OCI-LY7 (cell line): ENCODE results near the gene USPL1. TPM values are rescaled to one million over a fixed set of nuclear protein-coding genes. Genes with fewer than 3 reads are reported as not detected.

ENCODE experiments used
- BruUV-seq: library from RNA; stranded (reverse); fragments of 400-500 nt; replicated peaks from 2 replicates; lab custom pipeline; 2021; lab: Mats Ljungman, UMichigan
- CTCF ChIA-PET: fragments of 300-600 bp; sonication (Branson Sonifier 250); formaldehyde crosslinking; loops from one replicate; lab custom pipeline; 2022; ENCODE audit warnings: antibody characterized with exemption; ENCODE audit not compliant: unreplicated experiment; lab: Charles Lee
- POLR2A ChIA-PET: fragments of 300-600 bp; sonication (Branson Sonifier 250); formaldehyde crosslinking; loops from one replicate; lab custom pipeline; 2022; ENCODE audit warnings: antibody characterized with exemption; lab: Charles Lee
- DNase-seq: peaks from one replicate; pipeline ENCODE4 v3.0.0-alpha.2; 2015; ENCODE audit warnings: low spot score
- H2AFZ ChIP-seq: fragments of 200-600 bp; sonication (generic), shearing (Covaris generic); 2 replicates; pipeline ENCODE4 v1.6.1; 2014; ENCODE audit warnings: mild to moderate bottlenecking, antibody characterized with exemption, low read length, moderate library complexity
- H3K27ac ChIP-seq: fragments of 200-600 bp; sonication (generic); 2 replicates; pipeline ENCODE4 v1.5.1; 2014; ENCODE audit warnings: mixed run types, low read depth, mild to moderate bottlenecking, moderate library complexity, low read length, inconsistent platforms; ENCODE audit not compliant: poor library complexity, severe bottlenecking
- H3K36me3 ChIP-seq: fragments of 200-600 bp; sonication (generic); 2 replicates; pipeline ENCODE4 v1.6.1; 2014; ENCODE audit warnings: mild to moderate bottlenecking, antibody characterized with exemption, low read length, moderate library complexity, mixed read lengths; ENCODE audit not compliant: insufficient read depth
- H3K4me1 ChIP-seq: fragments of 200-600 bp; sonication (generic); 2 replicates; pipeline ENCODE4 v1.5.1; 2014; ENCODE audit warnings: mild to moderate bottlenecking, low read length; ENCODE audit not compliant: insufficient read depth, poor library complexity, severe bottlenecking
- H3K4me2 ChIP-seq: fragments of 200-600 bp; sonication (generic); 2 replicates; pipeline ENCODE4 v1.6.1; 2014; ENCODE audit warnings: mild to moderate bottlenecking, low read length
- H3K4me3 ChIP-seq: fragments of 200-600 bp; sonication (generic); 2 replicates; pipeline ENCODE4 v1.5.1; 2014; ENCODE audit warnings: mild to moderate bottlenecking, low read depth, low read length; ENCODE audit not compliant: poor library complexity, severe bottlenecking
- H3K79me2 ChIP-seq: fragments of 200-600 bp; sonication (generic); 2 replicates; pipeline ENCODE4 v1.6.1; 2016; ENCODE audit warnings: low read depth, mild to moderate bottlenecking, low read length, moderate library complexity, mixed read lengths; ENCODE audit not compliant: insufficient read depth
- H3K9me2 ChIP-seq: fragments of 200-600 bp; sonication (generic); 2 replicates; pipeline ENCODE4 v1.6.1; 2016; ENCODE audit warnings: mild to moderate bottlenecking, low read length, mixed read lengths; ENCODE audit not compliant: insufficient read depth
- H3K9me3 ChIP-seq: fragments of 200-600 bp; sonication (generic); 2 replicates; pipeline ENCODE4 v1.6.1; 2014; ENCODE audit warnings: mild to moderate bottlenecking, mixed run types, low read length, mixed read lengths
- H4K20me1 ChIP-seq: fragments of 200-600 bp; sonication (generic); 2 replicates; pipeline ENCODE4 v1.6.1; 2014; ENCODE audit warnings: mild to moderate bottlenecking, antibody characterized with exemption, low read length, moderate library complexity, mixed read lengths; ENCODE audit not compliant: insufficient read depth
- CTCF ChIP-seq: fragments of 200-600 bp; sonication (generic); conservative IDR thresholded peaks from 2 replicates; pipeline ENCODE4 v1.5.1; 2014; ENCODE audit warnings: mild to moderate bottlenecking, antibody characterized with exemption, low read length, moderate library complexity, mixed read lengths
- EZH2phosphoT487 ChIP-seq: fragments of 200-600 bp; sonication (generic); IDR thresholded peaks from 2 replicates; pipeline ENCODE4 v1.6.1; 2018; ENCODE audit warnings: low read depth, borderline replicate concordance, mild to moderate bottlenecking, mixed run types, antibody characterized with exemption, low read length, moderate library complexity, mixed read lengths
- intact Hi-C: fragments of 100-400 bp; cut with micrococcal nuclease; formaldehyde crosslinking; loops from one replicate; pipeline ENCODE4 v1.10.0; 2022; ENCODE audit not compliant: unreplicated experiment
- total RNA-seq, 2 experiments: library from RNA; depleted of rRNA in 1 of 2; stranded (reverse); fragments of >200 nt in 1 of 2; shearing (Covaris generic) in 1 of 2; gene quantifications; 2 replicates each; pipeline ENCODE4 v1.2.3, GENCODE V29; 2014 to 2022

The USPL1 gene
- total RNA-seq, 2 experiments from 2014 or later, result 19.2 to 21.9 TPM

DNA sequence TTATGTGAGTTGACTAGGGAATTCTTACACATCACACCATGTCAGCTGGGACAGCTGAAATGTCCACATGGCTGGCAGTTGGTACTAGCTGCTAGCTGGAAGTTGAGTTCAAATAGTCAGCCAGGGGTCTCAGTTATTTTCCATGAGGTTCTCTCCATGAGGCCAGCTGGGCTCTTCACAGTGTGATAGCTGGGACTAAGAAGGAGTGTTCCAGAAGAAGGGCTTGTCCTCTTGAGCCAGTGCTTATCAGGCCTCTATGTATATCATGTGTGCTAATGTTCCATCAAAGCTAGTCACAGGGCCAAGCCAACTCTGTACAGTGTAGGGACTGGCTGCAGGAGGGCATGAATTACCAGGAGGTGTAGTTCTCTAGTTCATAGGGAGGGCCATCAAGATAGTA lies 11.8 kb downstream of the USPL1 start:
- Histone ChIP-seq H2AFZ (no peak overlapping the region), H3K4me3 (no peak overlapping the region), H3K9me2 (no peaks in the 10 kb centered on the region), H3K9me3 (peaks cover 9% of the 10 kb centered on the region; the same call in 1 of the 2 replicates), H4K20me1 (no peaks in the 10 kb centered on the region), H3K79me2 (peaks cover 96% of the 10 kb centered on the region), H3K27ac (no peak overlapping the region), H3K4me1 (peaks cover 28% of the 10 kb centered on the region), H3K36me3 (peaks cover 89% of the 10 kb centered on the region), H3K4me2 (no peak overlapping the region)
- CTCF ChIA-PET, result no interaction called here
- BruUV-seq, result no TSS peak
- no peak for DNase-seq
- POLR2A ChIA-PET, result interaction anchor here (0.6 to 1.4 kb wide), 3 partner anchors 16 to 386 kb away, joined by 3 read pairs; no protein-coding TSS in a partner anchor
- intact Hi-C loops, result no loop called here
- TF ChIP-seq EZH2phosphoT487 (no peak), CTCF (no peak)

- ChIA-PET POLR2A (interaction anchor here (0.7 kb wide), 1 partner anchor 267 kb away, joined by 3 read pairs; no protein-coding TSS in a partner anchor), CTCF (no interaction called here)
- Histone ChIP-seq H3K9me3 (peaks cover 13% of the 10 kb centered on the region; the same call in 1 of the 2 replicates), H3K27ac (no peak overlapping the region), H3K4me3 (no peak overlapping the region), H3K79me2 (peaks cover 96% of the 10 kb centered on the region), H3K9me2 (no peaks in the 10 kb centered on the region), H3K36me3 (peaks cover 93% of the 10 kb centered on the region), H3K4me1 (peaks cover 11% of the 10 kb centered on the region), H3K4me2 (no peak overlapping the region), H2AFZ (no peak overlapping the region), H4K20me1 (no peaks in the 10 kb centered on the region)
- intact Hi-C loops, result no loop called here
- no peak for DNase-seq
- BruUV-seq, result no TSS peak
- TF ChIP-seq EZH2phosphoT487, result no peak
- no peak for TF ChIP-seq CTCF
Measured at GRCh38 chr13:30633861-30634260, 16.1 kb downstream of the USPL1 start.

- no peak overlapping the region for H3K4me3 ChIP-seq
- H4K20me1 ChIP-seq, result no peaks in the 10 kb centered on the region
- peaks cover 13% of the 10 kb centered on the region; the same call in 1 of the 2 replicates for H3K9me3 ChIP-seq
- H3K27ac ChIP-seq, result no peak overlapping the region
- H3K9me2 ChIP-seq, result no peaks in the 10 kb centered on the region
- no TSS peak for BruUV-seq
- ChIA-PET POLR2A (interaction anchor here (1.0 to 1.9 kb wide), 3 partner anchors 8 to 14 kb away, joined by 4 to 6 read pairs (median 5); no protein-coding TSS in a partner anchor), CTCF (no interaction called here)
- H3K36me3 ChIP-seq, result peaks cover 90% of the 10 kb centered on the region
- peaks cover 94% of the 10 kb centered on the region for H3K79me2 ChIP-seq
- DNase-seq, result no peak
- H2AFZ ChIP-seq, result no peak overlapping the region
- peaks cover 9% of the 10 kb centered on the region for H3K4me1 ChIP-seq
- intact Hi-C loops, result no loop called here
- TF ChIP-seq EZH2phosphoT487 (no peak), CTCF (no peak)
- no peak overlapping the region for H3K4me2 ChIP-seq
Measured at GRCh38 chr13:30634838-30635237, 17.1 kb downstream of the USPL1 start.
